IPS-18a (cell line): ENCODE results near the gene BRPF3.

Source experiments
- H3K27ac ChIP-seq: one replicate; pipeline ENCODE4 v1.5.1; 2013; ENCODE audit warnings: low read length
- H3K27me3 ChIP-seq: one replicate; pipeline ENCODE4 v1.6.1; 2013; ENCODE audit warnings: mild to moderate bottlenecking, low read length; ENCODE audit not compliant: control insufficient read depth, insufficient read depth
- H3K36me3 ChIP-seq: one replicate; pipeline ENCODE4 v1.6.1; 2013; ENCODE audit warnings: low read depth, low read length; ENCODE audit not compliant: control insufficient read depth
- H3K4me1 ChIP-seq: one replicate; pipeline ENCODE4 v1.6.1; 2013; ENCODE audit warnings: low read depth, low read length; ENCODE audit not compliant: control insufficient read depth
- H3K4me3 ChIP-seq: one replicate; pipeline ENCODE4 v1.5.1; 2013; ENCODE audit warnings: low read length
- H3K9ac ChIP-seq: one replicate; pipeline ENCODE4 v1.6.1; 2013; ENCODE audit warnings: mild to moderate bottlenecking, low read length, moderate library complexity
- H3K9me3 ChIP-seq: one replicate; pipeline ENCODE4 v1.6.1; 2013; ENCODE audit warnings: low read depth, low read length; ENCODE audit not compliant: control insufficient read depth

BRPF3 gene

DNA sequence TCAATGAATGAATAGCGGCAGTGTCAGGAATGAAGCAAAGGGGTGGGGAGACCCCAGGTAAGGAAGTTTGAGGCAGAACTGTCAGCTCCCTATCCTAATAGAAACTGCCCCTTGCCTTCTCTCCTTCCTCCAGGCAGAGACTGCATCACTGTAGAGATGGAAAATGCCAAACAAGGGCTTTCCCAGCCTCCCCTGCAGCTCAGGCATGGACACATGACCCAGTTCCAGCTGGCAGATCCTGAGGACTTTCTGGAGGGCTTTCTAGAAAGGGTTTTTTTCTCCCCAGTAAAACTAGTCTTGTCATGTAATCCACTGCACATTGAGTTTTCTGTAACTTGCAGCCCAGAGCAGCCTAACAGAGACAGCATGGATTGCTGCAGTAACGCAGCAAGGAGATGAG is 55.5 kb downstream of the BRPF3 start:
- H3K4me3 ChIP-seq = no peak overlapping the region
- no peak overlapping the region for H3K9ac ChIP-seq
- H3K9me3 ChIP-seq = no peaks in the 10 kb centered on the region
- no peaks in the 10 kb centered on the region for H3K4me1 ChIP-seq
- H3K27me3 ChIP-seq = no peaks in the 10 kb centered on the region
- no peaks in the 10 kb centered on the region for H3K36me3 ChIP-seq
- H3K27ac ChIP-seq = no peak overlapping the region

DNA sequence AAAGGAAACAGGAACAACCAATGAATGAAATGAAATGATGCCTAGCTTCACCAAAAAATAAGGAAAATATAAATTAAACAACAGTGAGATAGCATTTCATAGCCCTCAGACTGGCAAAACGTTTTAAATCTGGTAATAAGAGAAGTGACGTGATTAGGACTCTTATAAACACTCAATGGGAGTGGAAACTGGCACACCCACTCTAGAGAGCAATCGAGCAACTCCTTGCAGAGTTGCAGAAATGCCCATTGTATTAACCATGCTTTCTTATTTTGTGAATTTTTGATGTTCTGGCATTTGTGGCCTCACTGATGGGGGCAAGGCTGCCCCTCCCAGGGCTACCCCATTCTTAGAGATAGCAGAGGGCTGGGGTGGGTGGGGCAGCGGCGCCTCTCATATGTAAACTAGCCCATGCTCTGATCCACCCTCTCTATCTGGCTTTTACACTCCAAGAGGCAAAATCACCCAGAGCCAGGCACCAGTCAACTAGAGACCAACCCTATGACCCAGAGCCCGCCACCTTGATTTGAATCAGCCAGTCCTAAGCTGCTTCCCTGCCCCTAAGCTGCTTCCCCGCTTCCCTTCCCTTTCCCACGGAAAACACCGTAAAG is 67.0 kb downstream of the BRPF3 start:
- no peaks in the 10 kb centered on the region for H3K27me3 ChIP-seq
- H3K27ac ChIP-seq = no peak overlapping the region
- no peaks in the 10 kb centered on the region for H3K9me3 ChIP-seq
- H3K4me1 ChIP-seq = no peaks in the 10 kb centered on the region
- H3K4me3 ChIP-seq = no peak overlapping the region
- no peak overlapping the region for H3K9ac ChIP-seq
- no peaks in the 10 kb centered on the region for H3K36me3 ChIP-seq

DNA sequence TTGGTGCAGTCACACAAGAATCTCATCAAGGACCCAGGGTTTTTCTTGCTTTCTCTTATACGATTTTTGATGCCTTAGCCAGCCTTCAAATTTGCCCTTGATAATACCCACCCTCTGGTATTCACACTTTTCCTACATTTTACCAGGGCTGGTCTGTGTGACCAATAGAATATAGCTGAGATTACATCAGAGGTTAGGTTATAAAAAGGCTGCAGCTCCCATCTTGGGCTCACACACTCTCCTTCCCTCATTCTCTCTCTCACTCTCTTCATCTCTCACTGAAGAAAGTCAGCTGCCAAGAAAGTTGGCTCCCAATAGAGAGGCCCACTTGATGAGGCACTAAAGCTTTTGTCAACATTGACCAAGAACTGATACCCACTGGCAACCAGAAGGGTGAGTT is 69.2 kb downstream of the BRPF3 start:
- H3K27ac ChIP-seq = no peak overlapping the region
- H3K27me3 ChIP-seq = no peaks in the 10 kb centered on the region
- H3K36me3 ChIP-seq = no peaks in the 10 kb centered on the region
- H3K4me1 ChIP-seq = no peaks in the 10 kb centered on the region
- H3K4me3 ChIP-seq = no peak overlapping the region
- H3K9ac ChIP-seq = no peak overlapping the region
- no peaks in the 10 kb centered on the region for H3K9me3 ChIP-seq

DNA sequence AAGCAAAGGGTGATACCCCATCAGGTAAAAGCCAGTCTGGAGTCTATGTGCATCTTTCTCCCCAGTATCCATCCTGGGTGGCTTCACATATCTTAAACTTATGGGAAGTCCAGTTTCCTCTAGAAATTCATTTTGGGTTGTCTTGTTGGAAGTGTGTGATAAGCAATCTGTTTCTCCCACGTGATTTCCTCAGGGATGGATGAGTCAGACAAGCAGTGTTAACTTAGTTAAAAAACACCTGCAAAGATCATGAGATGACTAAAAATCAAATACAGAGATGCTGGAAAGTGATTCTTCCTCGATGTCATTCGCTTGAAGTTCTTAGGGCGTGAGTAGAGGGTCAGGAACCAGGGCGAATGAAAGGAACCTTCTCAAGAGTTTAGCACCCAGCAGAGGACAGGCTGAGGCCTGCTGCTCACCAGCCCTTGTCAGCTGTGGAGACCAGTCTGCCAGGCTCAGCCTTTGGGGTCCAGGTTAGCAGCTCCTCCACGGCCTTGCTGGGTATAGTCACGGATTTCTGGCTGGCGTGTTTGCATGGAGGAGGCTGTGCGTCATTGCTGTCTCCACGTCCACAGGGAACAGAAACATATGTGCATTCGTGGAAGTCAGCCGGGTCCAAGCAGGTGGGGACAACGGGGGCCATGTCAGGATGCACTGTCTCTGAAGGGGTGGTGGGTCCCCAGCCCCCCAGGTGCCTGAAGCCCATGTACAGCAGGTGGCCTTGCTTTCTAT is 70.5 kb downstream of the BRPF3 start:
- H3K27me3 ChIP-seq = no peaks in the 10 kb centered on the region
- H3K36me3 ChIP-seq = no peaks in the 10 kb centered on the region
- H3K9me3 ChIP-seq = no peaks in the 10 kb centered on the region
- no peak overlapping the region for H3K9ac ChIP-seq
- no peak overlapping the region for H3K27ac ChIP-seq
- H3K4me3 ChIP-seq = no peak overlapping the region
- no peaks in the 10 kb centered on the region for H3K4me1 ChIP-seq

DNA sequence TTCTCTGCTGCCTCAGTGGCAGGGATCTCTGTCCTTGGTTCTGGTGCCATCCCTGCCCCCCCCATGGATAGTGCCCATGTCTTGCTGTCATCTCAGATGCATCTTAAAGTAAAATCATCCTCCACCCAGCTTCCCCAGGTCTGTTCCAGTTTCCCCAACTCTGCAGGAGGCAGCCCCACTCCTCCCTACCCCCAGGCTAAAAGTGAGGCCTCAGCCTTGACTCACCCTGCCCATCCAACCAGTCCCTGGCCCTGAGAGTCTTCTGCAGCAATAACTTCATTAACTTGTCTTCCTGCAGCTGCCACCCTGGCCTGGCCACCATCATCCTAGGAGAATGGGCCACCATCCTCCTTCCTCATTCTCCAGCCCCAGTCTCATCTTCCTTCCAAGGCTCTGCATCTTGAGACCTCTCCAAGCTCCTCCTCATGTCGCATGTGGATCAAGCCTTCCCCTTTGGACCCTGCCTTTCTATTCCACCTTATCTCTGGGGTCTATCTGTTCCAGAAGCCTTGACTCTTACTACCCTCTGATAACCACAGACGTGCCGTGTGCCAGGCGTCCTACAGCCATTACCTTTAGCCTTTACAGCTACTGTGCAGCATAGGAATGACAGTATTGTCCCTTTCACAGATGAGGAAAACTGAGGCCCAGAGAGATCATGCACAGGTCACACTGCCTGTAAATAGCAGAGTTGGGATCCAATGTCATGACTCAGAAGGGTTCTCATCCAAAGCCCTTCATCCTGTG is 71.4 kb downstream of the BRPF3 start:
- no peak overlapping the region for H3K9ac ChIP-seq
- H3K27ac ChIP-seq = no peak overlapping the region
- no peak overlapping the region for H3K4me3 ChIP-seq
- H3K4me1 ChIP-seq = no peaks in the 10 kb centered on the region
- H3K9me3 ChIP-seq = no peaks in the 10 kb centered on the region
- no peaks in the 10 kb centered on the region for H3K27me3 ChIP-seq
- H3K36me3 ChIP-seq = no peaks in the 10 kb centered on the region

DNA sequence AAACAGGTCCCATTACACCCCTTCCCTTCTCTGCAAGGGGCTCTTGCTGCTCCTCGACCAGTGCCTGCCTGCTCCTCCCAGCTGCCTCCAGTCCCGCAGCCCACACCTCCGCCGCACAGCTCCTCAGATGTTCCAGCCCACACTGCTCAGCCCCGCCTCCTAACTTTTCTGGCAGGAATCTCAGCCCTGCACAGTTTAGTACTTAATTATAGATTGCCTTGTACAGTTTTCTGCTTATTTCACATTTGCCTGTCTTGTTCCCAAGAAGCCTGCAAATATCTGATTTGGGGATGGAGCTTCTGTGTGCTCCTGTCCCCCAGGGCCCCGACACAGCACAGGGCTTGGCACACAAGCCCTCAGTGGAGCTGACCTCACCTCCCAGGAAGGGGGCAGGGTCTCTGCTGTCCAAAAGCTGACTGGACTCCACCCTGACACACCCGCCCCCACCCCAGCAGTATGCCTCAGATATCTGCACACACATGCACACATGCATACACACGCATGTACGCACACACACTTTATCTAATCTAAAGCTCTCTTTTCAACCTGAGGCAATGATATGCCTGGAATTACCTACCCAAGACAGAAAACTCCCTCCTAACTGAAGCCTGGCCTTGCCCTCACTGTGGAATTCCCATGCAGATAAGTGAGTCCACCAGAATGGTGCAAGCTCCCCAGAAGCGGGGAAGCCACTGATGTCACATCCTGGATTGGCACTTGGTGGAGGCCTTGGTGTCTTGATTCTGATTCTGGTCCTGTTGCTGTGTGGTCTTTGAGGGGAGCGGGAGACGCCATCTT is 72.1 kb downstream of the BRPF3 start:
- Histone ChIP-seq H3K36me3 (no peaks in the 10 kb centered on the region), H3K27me3 (no peaks in the 10 kb centered on the region), H3K27ac (no peak overlapping the region), H3K9me3 (no peaks in the 10 kb centered on the region), H3K4me1 (no peaks in the 10 kb centered on the region), H3K4me3 (no peak overlapping the region), H3K9ac (no peak overlapping the region)

DNA sequence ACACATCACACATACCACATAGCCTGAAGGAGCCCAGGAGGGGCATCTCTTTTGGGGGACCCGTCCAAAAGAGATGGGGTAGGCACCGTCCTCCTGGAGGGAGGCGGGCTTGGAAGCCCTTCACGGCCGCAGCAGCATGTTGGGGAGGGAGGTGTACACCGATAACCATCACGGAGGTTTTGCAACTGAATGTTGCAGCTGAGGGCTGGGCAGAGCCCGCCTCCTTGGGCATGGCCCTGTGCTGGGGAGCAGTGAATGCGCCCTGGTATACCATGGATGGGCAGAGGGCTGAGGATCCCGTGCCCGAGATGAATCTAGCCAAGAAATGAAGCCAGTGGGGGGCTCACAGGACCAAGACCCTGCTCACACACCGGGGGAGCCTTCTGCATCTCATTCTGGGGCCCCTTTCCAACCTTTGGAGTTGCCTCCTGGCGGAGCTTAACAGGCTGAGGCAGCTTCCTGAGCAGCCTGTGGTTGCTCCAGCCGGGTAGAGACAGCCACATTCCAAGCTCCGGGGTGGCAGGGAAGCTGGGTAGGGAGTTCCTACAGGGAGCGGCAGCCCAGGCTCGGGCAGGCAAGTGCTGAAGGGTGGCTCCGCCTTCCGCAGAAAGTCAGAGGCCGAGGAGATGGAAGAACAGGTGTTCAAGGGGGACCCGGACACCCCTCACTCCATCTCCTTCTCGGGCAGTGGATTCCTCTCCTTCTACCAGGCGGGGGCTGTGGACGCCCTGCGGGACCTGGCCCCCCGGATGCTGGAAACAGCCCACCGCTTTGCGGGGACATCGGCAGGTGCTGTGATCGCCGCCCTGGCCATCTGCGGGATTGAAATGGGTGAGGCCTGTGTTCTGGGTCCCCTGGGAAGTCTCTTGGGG is 73.5 kb downstream of the BRPF3 start, which contains the start of gene PNPLA1:
TSS of gene PNPLA1 (plus strand) at position 227 of the 872 bp plus-strand sequence. CDS start at position 627, 400 bp downstream.
- no peaks in the 10 kb centered on the region for H3K4me1 ChIP-seq
- H3K36me3 ChIP-seq = no peaks in the 10 kb centered on the region
- H3K9me3 ChIP-seq = no peaks in the 10 kb centered on the region
- H3K4me3 ChIP-seq = no peak within 1 kb of the TSS
- no peak within 1 kb of the TSS for H3K9ac ChIP-seq
- no peaks in the 10 kb centered on the region for H3K27me3 ChIP-seq
- H3K27ac ChIP-seq = no peak within 1 kb of the TSS

DNA sequence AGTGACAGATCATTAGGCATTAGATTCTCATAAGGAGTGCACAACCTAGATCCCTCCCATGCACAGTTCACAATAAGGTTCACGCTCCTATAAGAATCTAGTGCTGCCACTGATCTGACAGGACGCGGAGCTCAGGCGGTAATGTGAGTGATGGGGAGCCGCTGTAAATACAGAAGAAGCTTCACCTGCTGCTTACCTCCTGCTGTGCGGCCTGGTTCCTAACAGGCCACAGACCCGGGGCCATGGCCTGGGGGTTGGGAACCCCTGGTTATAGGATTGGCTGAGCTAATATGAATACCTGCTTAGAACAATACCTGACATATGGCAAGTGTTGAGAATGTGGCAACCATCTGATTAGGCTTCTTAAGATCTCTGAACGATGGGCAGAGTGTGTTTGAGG is 75.7 kb downstream of the BRPF3 start:
- Histone ChIP-seq H3K27me3 (no peaks in the 10 kb centered on the region), H3K9me3 (no peaks in the 10 kb centered on the region)

DNA sequence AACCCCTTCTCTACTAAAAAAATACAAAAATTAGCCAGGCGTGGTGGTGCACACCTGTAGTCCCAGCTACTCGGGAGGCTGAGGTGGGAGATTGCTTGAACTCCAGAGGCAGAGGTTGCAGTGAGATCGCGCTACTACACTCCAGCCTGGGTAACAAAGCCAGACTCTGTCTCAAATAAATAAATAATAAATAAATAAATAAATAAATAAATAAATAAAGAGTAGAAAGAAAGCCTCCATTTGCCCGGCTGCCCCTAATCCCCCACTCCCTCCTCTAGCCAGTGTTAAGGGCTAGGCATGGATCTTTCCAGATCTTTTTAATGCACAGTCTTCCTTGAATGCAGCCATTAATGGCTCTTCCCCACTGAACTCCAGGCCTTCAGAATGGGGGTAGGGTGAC is 76.5 kb downstream of the BRPF3 start:
- no peaks in the 10 kb centered on the region for H3K27me3 ChIP-seq
- no peak overlapping the region for H3K9ac ChIP-seq
- no peaks in the 10 kb centered on the region for H3K9me3 ChIP-seq
- H3K4me1 ChIP-seq = no peaks in the 10 kb centered on the region
- no peak overlapping the region for H3K4me3 ChIP-seq
- no peaks in the 10 kb centered on the region for H3K36me3 ChIP-seq
- no peak overlapping the region for H3K27ac ChIP-seq

More for the DNA sequence above, 75.7 kb downstream of the BRPF3 start:
- Histone ChIP-seq H3K27ac (no peak overlapping the region), H3K4me3 (no peak overlapping the region), H3K36me3 (no peaks in the 10 kb centered on the region), H3K4me1 (no peaks in the 10 kb centered on the region), H3K9ac (no peak overlapping the region)

DNA sequence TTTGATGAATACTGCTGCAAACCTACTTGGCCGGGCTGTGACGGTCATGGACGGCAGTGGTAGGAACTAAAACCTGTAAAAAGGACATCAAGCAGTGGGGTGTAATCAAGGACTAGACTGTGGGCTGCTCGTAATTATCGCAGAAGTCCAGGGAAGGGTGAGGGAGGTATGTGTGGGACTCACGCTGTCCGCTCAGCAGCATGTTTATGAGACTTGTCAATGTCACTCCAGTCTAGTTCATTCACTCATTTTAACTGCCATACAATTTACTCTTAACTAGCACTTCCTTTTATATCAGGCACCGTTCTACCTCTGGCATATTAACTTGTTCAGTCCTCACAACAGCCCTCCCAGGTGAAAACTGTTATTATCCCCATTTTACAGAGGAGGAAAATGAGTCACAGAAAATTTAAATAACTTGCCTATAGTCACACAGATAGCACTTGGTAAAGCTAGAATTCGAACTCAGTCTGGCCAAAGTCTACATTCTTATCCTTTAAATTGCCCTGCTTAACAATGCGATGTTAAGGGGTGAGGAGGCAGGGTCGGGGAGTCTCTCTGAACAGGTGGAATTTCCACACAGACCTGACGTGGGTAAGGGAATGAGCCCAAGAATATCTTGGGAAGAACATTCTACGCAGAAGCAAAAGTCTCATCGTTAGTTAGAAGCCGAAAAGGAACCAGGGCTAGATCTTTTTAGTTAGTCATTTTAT is 77.4 kb downstream of the BRPF3 start:
- no peaks in the 10 kb centered on the region for H3K9me3 ChIP-seq
- H3K4me1 ChIP-seq = no peaks in the 10 kb centered on the region
- no peak overlapping the region for H3K27ac ChIP-seq
- no peaks in the 10 kb centered on the region for H3K36me3 ChIP-seq
- H3K27me3 ChIP-seq = no peaks in the 10 kb centered on the region
- no peak overlapping the region for H3K4me3 ChIP-seq
- no peak overlapping the region for H3K9ac ChIP-seq
